Epithelial cell of esophagus (primary cell): ENCODE data around the gene ATP6V0C.

ENCODE experiments used
- DNase-seq: peaks from one replicate; pipeline ENCODE4 v3.0.0; 2010; ENCODE audit warnings: low read depth
- H3K4me3 ChIP-seq: 2 replicates; pipeline ENCODE4 v1.5.1; 2011; ENCODE audit warnings: mild to moderate bottlenecking, low read length, control low read depth
- CTCF ChIP-seq: IDR thresholded peaks from 2 replicates; pipeline ENCODE4 v1.5.1; 2011; ENCODE audit warnings: low read depth, mild to moderate bottlenecking, low read length, control low read depth, inconsistent platforms; ENCODE audit not compliant: insufficient read depth; ENCODE audit errors: missing control alignments

ATP6V0C gene

GRCh38 chr16:2520097-2520783 is 6.5 kb downstream of the ATP6V0C start, which contains the start of gene AMDHD2:
Gene AMDHD2, plus strand, starts transcription at chr16:2520371. Its CDS starts 88 bp downstream, at chr16:2520459.
- H3K4me3 ChIP-seq: peak within 1 kb of the TSS; percentile 64
- DNase-seq: peak; percentile 92
- no peak for TF ChIP-seq CTCF

GRCh38 chr16:2520784-2521531 is 7.2 kb downstream of the ATP6V0C start:
- peak; percentile 78 for DNase-seq
- peak overlapping the region; percentile 64 for H3K4me3 ChIP-seq
- no peak for TF ChIP-seq CTCF

GRCh38 chr16:2523801-2524231 is 10.1 kb downstream of the ATP6V0C start:
- TF ChIP-seq CTCF: no peak
- no peak for DNase-seq
- H3K4me3 ChIP-seq: no peak overlapping the region

- no peak for DNase-seq
- no peak for TF ChIP-seq CTCF
- no peak overlapping the region for H3K4me3 ChIP-seq
Measured at GRCh38 chr16:2524339-2524938, 10.7 kb downstream of the ATP6V0C start.

- DNase-seq: no peak
- H3K4me3 ChIP-seq: no peak overlapping the region
- no peak for TF ChIP-seq CTCF
Measured at GRCh38 chr16:2526135-2526534, 12.4 kb downstream of the ATP6V0C start.

- TF ChIP-seq CTCF: no peak
Measured at GRCh38 chr16:2527071-2527783, 13.5 kb downstream of the ATP6V0C start.

More at GRCh38 chr16:2527071-2527783, 13.5 kb downstream of the ATP6V0C start:
- no peak overlapping the region for H3K4me3 ChIP-seq
- no peak for DNase-seq
